Measurements from ENCODE around the gene CRAMP1.
"Not testable (repeated sequence)": the region's sequence is repeated elsewhere in the genome, so short reads cannot be mapped to it uniquely, and the experiment has no call there.

The CRAMP1 gene

GRCh38 chr16:1612320-1613111 is at the start of gene CRAMP1:
Gene CRAMP1 (plus strand): TSS chr16:1612360. CDS start chr16:1614640, 2,280 bp downstream.
- no peak for DNase-seq

GRCh38 chr16:1563786-1564185 is 48.4 kb upstream of the CRAMP1 start:
- no peak for DNase-seq

GRCh38 chr16:1564325-1564724 is 47.8 kb upstream of the CRAMP1 start:
- no peak for DNase-seq

GRCh38 chr16:1565083-1565805 is 46.9 kb upstream of the CRAMP1 start:
- DNase-seq: no peak

- DNase-seq: no peak
Observed at GRCh38 chr16:1567988-1568387, 44.2 kb upstream of the CRAMP1 start.

GRCh38 chr16:1571012-1571671 is 41.0 kb upstream of the CRAMP1 start:
- no peak for DNase-seq

- DNase-seq: no peak
Observed at GRCh38 chr16:1572673-1573072, 39.5 kb upstream of the CRAMP1 start.

- no peak for DNase-seq
Observed at GRCh38 chr16:1573301-1573700, 38.9 kb upstream of the CRAMP1 start.

GRCh38 chr16:1575578-1575977 is 36.6 kb upstream of the CRAMP1 start:
- no peak for DNase-seq

GRCh38 chr16:1579214-1579613 is 32.9 kb upstream of the CRAMP1 start:
- DNase-seq: no peak

GRCh38 chr16:1580256-1580655 is 31.9 kb upstream of the CRAMP1 start:
- no peak for DNase-seq

GRCh38 chr16:1580956-1581355 is 31.2 kb upstream of the CRAMP1 start:
- DNase-seq: peak; percentile 95

GRCh38 chr16:1581804-1582203 is 30.4 kb upstream of the CRAMP1 start:
- no peak for DNase-seq

GRCh38 chr16:1583180-1583579 is 29.0 kb upstream of the CRAMP1 start:
- DNase-seq: no peak

- no peak for DNase-seq
Observed at GRCh38 chr16:1584926-1585484, 27.2 kb upstream of the CRAMP1 start.

GRCh38 chr16:1590366-1590765 is 21.8 kb upstream of the CRAMP1 start:
- DNase-seq: no peak

GRCh38 chr16:1590930-1591705 is 21.0 kb upstream of the CRAMP1 start:
- DNase-seq: no peak

- DNase-seq: no peak
Observed at GRCh38 chr16:1592446-1592845, 19.7 kb upstream of the CRAMP1 start.

- DNase-seq: not testable (repeated sequence)
Observed at GRCh38 chr16:1595511-1595910, 16.6 kb upstream of the CRAMP1 start.

GRCh38 chr16:1596516-1596915 is 15.6 kb upstream of the CRAMP1 start:
- no peak for DNase-seq

GRCh38 chr16:1597154-1597553 is 15.0 kb upstream of the CRAMP1 start:
- DNase-seq: no peak

GRCh38 chr16:1601031-1601430 is 11.1 kb upstream of the CRAMP1 start:
- DNase-seq: no peak

GRCh38 chr16:1601489-1601888 is 10.7 kb upstream of the CRAMP1 start:
- no peak for DNase-seq
